ENCODE results near the gene KLHL6. TPM values are rescaled to one million over a fixed set of nuclear protein-coding genes. Genes with fewer than 3 reads are reported as not detected.
"Not testable (repeated sequence)": the region's sequence is repeated elsewhere in the genome, so short reads cannot be mapped to it uniquely, and the experiment has no call there.

KLHL6 gene
- total RNA-seq, 2 donors from 2014 or later = 16.9 to 19.3 TPM

DNA sequence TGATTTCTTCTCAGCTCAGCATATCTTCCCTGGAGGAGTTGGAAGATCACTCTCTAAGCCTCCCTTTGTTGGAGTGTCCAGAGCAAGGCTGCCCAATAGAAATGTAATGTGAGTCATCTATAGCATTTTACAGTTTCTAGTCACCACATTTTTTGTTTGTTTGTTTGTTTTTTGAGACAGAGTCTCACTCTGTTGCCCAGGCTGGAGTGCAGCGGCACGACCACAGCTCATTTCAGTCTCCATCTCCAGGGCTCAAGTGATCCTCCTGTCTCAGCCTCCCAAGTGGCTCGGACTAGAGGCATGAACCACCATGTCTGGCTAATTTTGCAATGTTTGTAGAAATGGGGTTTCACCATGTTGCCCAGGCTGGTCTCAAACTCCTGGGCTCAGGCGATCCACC lies 21.3 kb downstream of the KLHL6 start:
- H3K27me3 Mint-ChIP-seq = no peaks in the 10 kb centered on the region
- no peak for ATAC-seq
- H3K4me1 Mint-ChIP-seq (ENCODE audit: low read depth in 2 of 2) = peaks cover 52 to 61% of the 10 kb centered on the region in 2 donors

DNA sequence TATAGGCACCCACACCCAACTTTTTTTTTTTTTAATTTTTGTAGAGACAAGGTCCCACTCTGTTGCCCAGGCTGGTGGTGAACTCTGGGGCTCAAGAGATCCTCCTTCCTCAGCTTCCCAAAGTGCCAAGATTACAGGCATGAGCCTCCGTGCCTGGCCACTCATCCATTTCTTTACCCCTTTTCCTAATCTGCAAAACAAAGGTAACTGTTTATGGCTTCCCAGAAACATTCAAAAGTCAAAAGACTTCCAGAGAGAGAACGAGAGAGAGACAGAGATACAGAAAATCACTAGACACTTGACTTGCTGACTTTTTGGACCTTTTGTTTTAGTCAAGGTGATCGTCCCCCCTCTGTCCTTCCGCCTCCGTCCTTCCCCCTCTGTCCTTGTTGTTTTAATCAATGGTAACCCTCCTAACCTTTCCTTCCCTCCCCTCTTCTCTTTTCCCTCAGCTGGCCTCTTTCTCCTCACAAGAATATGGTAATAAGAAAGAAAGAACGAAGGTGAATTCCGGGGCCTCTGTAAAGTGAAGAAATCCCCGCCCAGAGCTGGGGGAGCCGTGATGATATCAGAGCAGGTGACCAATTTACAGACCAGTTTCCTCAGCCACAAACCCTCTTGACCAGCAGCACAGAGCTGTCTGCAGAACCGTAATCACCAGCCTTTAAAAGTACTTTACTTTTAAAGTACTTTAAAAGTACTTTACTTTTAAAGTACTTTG lies 21.9 kb downstream of the KLHL6 start:
- H3K4me1 Mint-ChIP-seq (ENCODE audit: low read depth in 2 of 2) = peaks cover 56 to 61% of the 10 kb centered on the region in 2 donors
- ATAC-seq (peak; percentile 78 to 82), DNase-seq (ENCODE audit: low spot score) (peak; percentile 70)
- no peaks in the 10 kb centered on the region for H3K9me3 Mint-ChIP-seq
- H3K36me3 Mint-ChIP-seq = peaks cover 12% of the 10 kb centered on the region
- H3K27me3 Mint-ChIP-seq = no peaks in the 10 kb centered on the region
- H3K4me3 Mint-ChIP-seq = peak overlapping the region; percentile 81
- peak overlapping the region; percentile 84 to 96 for H3K27ac Mint-ChIP-seq

More for the DNA sequence above, 21.3 kb downstream of the KLHL6 start:
- peak overlapping the region; percentile 84 to 96 for H3K27ac Mint-ChIP-seq
- H3K4me3 Mint-ChIP-seq = peak overlapping the region; percentile 81
- peaks cover 12% of the 10 kb centered on the region for H3K36me3 Mint-ChIP-seq
- no peaks in the 10 kb centered on the region for H3K9me3 Mint-ChIP-seq
- no peak for DNase-seq (ENCODE audit: low spot score)

DNA sequence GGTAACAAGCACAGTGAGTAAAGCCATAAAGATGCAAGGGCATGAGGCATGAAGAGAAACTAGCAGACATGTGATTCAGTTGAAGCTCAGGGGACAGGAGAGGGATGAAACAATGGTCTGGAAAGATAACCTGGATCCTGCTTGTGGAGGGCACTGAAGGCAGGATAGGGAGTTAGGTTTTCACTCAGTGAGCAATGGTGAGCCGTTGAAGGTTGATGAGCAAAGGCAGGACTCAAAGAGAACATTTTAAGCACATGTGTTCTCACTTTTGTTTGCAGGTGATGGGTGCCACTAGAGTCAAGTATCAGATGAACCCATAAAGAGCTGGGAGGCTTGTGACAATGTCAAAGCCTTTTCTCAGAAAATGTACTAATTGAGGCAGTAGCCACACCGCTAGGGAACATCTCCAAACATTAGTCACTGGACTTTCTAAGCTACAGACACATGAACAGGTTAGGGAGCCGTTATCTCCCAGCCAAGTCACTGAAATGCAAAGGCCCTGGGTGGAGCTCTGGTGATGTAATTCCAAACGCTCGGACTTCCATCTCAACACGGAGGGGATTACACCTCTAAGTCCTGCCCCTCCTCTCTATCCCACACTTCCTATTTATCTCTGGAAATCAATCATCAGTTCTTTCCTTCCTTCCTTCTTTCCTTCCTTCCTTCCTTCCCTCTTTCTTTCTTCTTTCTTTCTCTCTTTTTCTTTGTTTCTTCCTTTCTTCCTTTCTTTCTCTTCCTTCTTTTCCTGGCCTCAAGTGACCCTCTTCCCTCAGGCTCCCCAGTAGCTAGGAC lies 22.7 kb downstream of the KLHL6 start:
- peak overlapping the region; percentile 84 to 96 for H3K27ac Mint-ChIP-seq
- peaks cover 57 to 60% of the 10 kb centered on the region in 2 donors for H3K4me1 Mint-ChIP-seq (ENCODE audit: low read depth in 2 of 2)
- no peak for DNase-seq (ENCODE audit: low spot score)
- peaks cover 12% of the 10 kb centered on the region for H3K36me3 Mint-ChIP-seq
- no peak for ATAC-seq
- peak overlapping the region; percentile 81 for H3K4me3 Mint-ChIP-seq
- no peaks in the 10 kb centered on the region for H3K27me3 Mint-ChIP-seq
- H3K9me3 Mint-ChIP-seq = no peaks in the 10 kb centered on the region

DNA sequence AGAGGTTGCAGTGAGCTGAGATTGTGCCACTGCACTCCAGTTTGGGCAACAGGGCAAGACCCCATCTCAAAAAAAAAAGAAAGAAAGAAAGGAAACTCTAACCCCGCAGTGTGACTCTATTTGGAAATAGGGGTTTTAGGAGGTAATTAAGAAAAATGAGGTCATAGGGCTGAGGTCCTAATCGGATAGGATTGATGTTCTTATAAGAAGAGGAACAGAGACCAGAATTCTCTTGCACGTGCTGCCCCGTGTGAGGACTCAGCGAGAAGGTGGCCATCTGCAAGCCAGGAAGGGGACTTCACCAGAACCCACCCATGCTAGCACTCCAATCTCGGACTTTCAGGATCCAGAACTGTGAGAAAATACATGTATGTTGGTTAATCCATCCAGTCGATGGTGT lies 25.8 kb downstream of the KLHL6 start:
- Mint-ChIP-seq H3K27me3 (no peaks in the 10 kb centered on the region), H3K9me3 (no peaks in the 10 kb centered on the region), H3K36me3 (peaks cover 18% of the 10 kb centered on the region), H3K4me3 (no peak overlapping the region), H3K4me1 (ENCODE audit: low read depth in 2 of 2) (peaks cover 62 to 63% of the 10 kb centered on the region in 2 donors), H3K27ac (no peak overlapping the region)
- DNase-seq (ENCODE audit: low spot score) = no peak
- ATAC-seq = no peak

DNA sequence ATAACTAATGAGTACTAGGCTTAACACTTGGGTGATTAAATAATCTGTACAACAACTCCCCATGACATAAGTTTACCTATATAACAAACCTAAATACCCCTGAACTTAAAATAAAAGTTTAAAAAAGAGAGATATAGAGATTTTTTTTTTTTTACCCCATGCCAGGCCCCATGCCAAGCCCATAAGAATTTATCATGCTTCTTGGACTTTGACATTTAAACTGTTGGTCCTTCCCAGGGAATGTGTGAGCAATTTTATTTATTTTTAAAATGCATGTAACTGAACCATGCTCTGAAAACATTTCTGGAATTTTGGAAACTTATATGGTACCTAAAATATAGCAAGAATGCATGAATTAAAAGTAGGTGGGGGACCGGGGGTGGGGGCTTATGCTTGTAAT lies 26.3 kb downstream of the KLHL6 start:
- H3K27ac Mint-ChIP-seq = no peak overlapping the region

DNA sequence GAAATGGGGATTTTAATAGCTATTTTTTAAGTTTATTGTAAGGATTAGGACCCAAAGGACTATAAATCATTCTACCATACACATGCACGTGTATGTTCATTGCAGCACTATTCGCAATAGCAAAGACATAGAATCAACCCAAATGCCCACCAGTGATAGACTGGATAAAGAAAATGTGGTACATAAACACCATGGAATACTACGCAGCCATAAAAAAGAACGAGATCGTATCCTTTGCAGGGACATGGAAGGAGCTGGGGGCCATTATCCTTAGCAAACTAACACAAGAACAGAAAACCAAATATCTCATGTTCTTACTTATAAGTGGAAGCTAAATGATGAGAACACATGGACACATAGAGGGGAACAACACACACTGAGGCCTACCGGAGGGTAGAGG lies 26.7 kb downstream of the KLHL6 start:
- H3K4me3 Mint-ChIP-seq = not testable (repeated sequence)

More for the DNA sequence above, 26.3 kb downstream of the KLHL6 start:
- H3K9me3 Mint-ChIP-seq = no peaks in the 10 kb centered on the region
- H3K4me1 Mint-ChIP-seq (ENCODE audit: low read depth in 2 of 2) = peaks cover 61 to 64% of the 10 kb centered on the region in 2 donors
- peaks cover 18% of the 10 kb centered on the region for H3K36me3 Mint-ChIP-seq
- ATAC-seq = no peak
- no peak for DNase-seq (ENCODE audit: low spot score)
- H3K27me3 Mint-ChIP-seq = no peaks in the 10 kb centered on the region
- no peak overlapping the region for H3K4me3 Mint-ChIP-seq

DNA sequence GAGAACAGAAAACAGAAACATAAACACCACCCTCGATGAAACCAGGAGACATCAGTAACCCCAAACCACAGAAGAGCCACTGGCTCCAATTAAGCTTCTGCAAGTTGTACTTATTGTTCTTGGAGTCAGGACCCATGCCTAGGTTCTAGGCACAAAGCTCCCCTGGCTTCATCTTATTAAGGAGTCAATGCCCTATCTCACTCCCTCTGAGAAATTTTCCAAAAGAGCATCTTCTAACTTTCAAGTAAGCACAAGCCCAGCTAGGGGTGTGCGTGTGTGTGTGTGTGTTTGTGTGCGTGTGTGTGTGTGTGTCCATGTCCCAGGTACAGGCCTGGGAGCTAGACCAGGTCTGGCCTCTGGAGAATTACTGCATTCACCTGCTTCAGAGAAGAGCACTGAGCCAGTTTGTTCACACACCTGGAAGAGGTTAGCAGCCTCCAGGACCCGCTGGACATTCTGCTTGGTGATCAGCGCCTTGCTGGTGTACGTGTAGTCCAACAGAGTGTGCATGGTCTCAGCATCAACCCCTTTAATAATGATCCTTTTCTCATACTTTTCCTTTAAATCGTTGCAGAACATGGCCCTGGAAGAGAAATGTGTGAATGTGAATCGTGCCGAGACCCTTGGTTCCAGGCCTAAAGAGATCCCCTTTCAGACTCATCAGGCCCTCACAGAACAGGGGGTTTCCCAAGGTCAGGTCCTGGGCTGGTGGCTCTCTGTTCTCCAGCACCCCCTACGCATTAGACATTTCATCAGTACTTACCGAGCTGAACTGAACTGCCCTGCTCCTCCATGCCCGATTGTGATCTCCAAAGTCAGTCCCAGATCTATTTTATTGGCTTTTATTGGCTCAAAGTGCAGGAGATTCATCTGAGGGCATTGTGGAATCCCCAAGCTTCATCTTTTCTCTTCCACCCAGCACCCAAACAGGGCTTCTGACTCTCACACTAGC lies 27.8 kb downstream of the KLHL6 start:
- DNase-seq (ENCODE audit: low spot score) = no peak
- Mint-ChIP-seq H3K36me3 (peaks cover 12% of the 10 kb centered on the region), H3K9me3 (no peaks in the 10 kb centered on the region), H3K27ac (peak overlapping the region; percentile 76 to 81), H3K4me3 (peak overlapping the region; percentile 54), H3K4me1 (ENCODE audit: low read depth in 2 of 2) (peaks cover 46 to 52% of the 10 kb centered on the region in 2 donors), H3K27me3 (no peaks in the 10 kb centered on the region)
- peak; percentile 48 to 80 for ATAC-seq

More for the DNA sequence above, 26.7 kb downstream of the KLHL6 start:
- Mint-ChIP-seq H3K36me3 (peaks cover 18% of the 10 kb centered on the region), H3K4me1 (ENCODE audit: low read depth in 2 of 2) (peaks cover 56 to 61% of the 10 kb centered on the region in 2 donors), H3K27ac (peak overlapping the region in 1 of 2 donors; percentile 81)
- H3K9me3 Mint-ChIP-seq; ATAC-seq; DNase-seq (ENCODE audit: low spot score); H3K27me3 Mint-ChIP-seq: not testable (repeated sequence)

DNA sequence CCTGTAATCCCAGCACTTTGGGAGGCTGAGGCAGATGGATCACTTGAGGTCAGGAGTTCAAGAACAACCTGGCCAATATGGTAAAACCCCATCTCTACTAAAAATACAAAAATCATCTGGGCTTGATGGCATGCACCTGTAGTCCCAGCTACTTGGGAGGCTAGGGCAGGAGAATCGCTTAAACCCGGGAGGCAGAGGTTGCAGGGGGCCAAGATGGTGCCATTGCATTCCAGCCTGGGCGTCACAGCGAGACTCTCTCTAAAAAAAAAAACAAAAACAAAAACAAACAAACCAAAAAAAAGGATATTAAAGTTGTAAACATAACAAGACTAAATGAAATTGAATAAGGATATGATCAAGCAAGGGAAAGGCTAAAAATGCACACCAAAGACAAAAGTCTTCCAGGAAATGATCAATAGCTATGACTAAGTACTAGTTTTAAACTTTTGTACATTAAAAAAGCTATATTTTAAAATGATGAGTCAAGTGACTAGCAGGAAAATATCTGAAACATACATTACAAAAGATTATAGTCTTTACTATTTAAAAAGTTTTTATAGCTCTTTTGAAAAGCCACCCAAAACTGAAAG lies 28.6 kb downstream of the KLHL6 start:
- ATAC-seq (peak in 1 of 2 donors; percentile 24), DNase-seq (ENCODE audit: low spot score) (no peak)
- H3K9me3 Mint-ChIP-seq = no peaks in the 10 kb centered on the region
- peaks cover 38 to 48% of the 10 kb centered on the region in 2 donors for H3K4me1 Mint-ChIP-seq (ENCODE audit: low read depth in 2 of 2)
- no peaks in the 10 kb centered on the region for H3K27me3 Mint-ChIP-seq
- peak overlapping the region; percentile 54 for H3K4me3 Mint-ChIP-seq
- H3K36me3 Mint-ChIP-seq = peaks cover 12% of the 10 kb centered on the region
- H3K27ac Mint-ChIP-seq = peak overlapping the region; percentile 76 to 81

DNA sequence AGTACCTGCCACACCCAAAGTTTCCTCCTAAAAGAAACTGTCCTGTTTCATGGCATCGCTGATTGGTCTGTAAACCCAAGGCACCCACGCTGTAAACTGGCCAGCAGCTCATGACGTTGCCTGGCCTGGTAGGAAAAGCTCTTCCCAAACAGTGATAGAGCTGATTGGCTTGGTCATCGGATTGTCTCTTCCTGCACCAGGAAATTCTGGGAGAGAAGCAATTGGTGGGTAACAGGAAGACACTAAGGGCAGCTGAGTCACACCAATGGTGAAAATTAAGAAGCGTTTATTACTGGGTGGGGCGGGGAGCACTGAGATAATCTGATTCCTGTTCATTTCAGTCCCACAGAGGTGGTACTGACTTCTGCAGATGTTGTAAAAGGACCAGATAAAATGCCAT lies 31.0 kb downstream of the KLHL6 start:
- Mint-ChIP-seq H3K9me3 (no peaks in the 10 kb centered on the region), H3K27me3 (no peaks in the 10 kb centered on the region), H3K36me3 (peaks cover 7% of the 10 kb centered on the region), H3K27ac (no peak overlapping the region), H3K4me3 (no peak overlapping the region), H3K4me1 (ENCODE audit: low read depth in 2 of 2) (peaks cover 26 to 44% of the 10 kb centered on the region in 2 donors)
- DNase-seq (ENCODE audit: low spot score) = no peak
- ATAC-seq = no peak

DNA sequence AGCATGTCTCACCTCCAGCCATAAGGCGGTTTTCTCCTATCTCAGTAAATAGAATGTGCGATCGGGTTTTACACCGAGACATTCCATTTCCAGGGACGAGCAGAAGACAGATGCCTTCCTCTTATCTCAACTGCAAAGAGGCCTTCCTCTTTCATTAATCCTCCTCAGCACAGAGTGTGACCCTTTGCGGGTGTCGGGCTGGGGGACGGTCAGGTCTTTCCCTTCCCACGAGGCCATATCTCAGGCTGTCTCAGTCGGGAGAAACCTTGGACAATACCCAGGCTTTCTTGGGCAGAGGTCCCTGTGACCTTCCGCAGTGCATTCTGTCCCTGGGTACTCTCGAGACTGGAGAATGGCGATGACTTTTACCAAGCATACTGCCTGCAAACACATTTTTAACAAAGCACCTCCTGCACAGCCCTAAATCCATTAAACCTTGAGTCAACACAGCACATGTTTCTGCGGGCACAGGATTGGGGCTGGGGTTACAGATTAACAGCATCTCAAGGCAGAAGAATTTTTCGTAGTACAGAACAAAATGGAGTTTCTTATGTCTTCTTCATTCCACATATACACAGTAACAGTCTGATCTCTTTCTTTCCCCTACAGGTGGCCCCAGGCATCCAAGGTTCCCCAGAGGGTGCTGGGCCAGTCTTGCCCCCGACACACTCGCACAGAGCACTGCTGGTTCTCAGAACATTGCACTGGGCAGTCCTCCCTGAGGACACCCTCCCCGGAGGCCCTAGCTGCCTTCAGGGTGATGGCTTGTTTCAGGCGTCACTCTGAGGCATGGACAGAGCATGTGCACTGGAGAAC lies 34.6 kb downstream of the KLHL6 start:
- Mint-ChIP-seq H3K27ac (peak overlapping the region; percentile 3 to 32), H3K36me3 (peaks cover 11% of the 10 kb centered on the region), H3K4me1 (ENCODE audit: low read depth in 2 of 2) (peaks cover 34 to 45% of the 10 kb centered on the region in 2 donors)
- not testable (repeated sequence) for H3K27me3 Mint-ChIP-seq; DNase-seq (ENCODE audit: low spot score); H3K9me3 Mint-ChIP-seq; H3K4me3 Mint-ChIP-seq; ATAC-seq

DNA sequence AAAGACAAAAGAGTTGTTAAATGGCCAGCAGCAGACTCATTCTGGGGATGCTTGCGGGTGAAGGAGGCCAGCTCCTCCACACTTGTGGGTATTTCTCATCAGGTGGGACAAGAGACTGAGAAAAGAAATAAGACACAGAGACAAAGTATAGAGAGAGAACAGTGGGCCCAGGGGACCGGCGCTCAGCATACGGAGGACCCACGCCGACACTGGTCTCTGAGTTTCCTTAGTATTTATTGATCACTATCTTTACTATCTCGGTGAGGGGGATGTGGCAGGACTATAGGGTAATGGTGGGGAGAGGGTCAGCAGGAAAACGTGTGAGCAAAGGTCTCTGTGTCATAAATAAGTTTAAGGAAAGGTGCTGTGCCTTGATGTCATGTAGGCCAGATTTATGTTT lies 35.2 kb downstream of the KLHL6 start:
- H3K4me3 Mint-ChIP-seq; H3K36me3 Mint-ChIP-seq; H3K27me3 Mint-ChIP-seq; H3K9me3 Mint-ChIP-seq; ATAC-seq; DNase-seq (ENCODE audit: low spot score): not testable (repeated sequence)
- Mint-ChIP-seq H3K27ac (peak overlapping the region; percentile 3 to 32), H3K4me1 (ENCODE audit: low read depth in 2 of 2) (peaks cover 36 to 46% of the 10 kb centered on the region in 2 donors)

DNA sequence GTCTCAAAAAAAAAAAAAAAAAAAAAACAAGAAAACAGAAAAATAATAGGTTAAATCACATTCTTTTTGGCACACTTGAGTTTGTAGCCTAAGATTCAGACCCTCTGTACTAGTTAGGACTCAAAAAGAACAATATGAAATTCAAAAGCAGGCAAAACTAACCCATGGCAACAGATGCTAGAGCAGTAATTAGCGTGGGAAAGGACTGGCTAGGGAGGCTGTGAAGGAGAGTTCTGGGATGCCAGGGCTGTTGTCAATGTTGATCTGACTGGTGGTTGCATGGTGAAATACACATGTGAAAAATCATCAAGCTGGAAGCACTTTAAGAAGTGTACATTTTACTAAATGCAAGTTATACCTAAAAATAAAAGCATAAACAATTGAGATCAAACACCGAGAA lies 35.6 kb downstream of the KLHL6 start:
- H3K36me3 Mint-ChIP-seq = peaks cover 4% of the 10 kb centered on the region
- no peaks in the 10 kb centered on the region for H3K27me3 Mint-ChIP-seq
- H3K4me3 Mint-ChIP-seq = no peak overlapping the region
- ATAC-seq (no peak), DNase-seq (ENCODE audit: low spot score) (no peak)
- no peaks in the 10 kb centered on the region for H3K9me3 Mint-ChIP-seq
- H3K27ac Mint-ChIP-seq = peak overlapping the region; percentile 3 to 32
- H3K4me1 Mint-ChIP-seq (ENCODE audit: low read depth in 2 of 2) = peaks cover 34 to 46% of the 10 kb centered on the region in 2 donors
